IPS-18c (cell line): ENCODE data around the gene ANXA6.

Experiments used
- H3K4me3 ChIP-seq: 2 replicates; pipeline ENCODE4 v1.7.0; 2013; ENCODE audit warnings: low read depth, mild to moderate bottlenecking, low read length, moderate library complexity; ENCODE audit not compliant: insufficient read depth
- H3K9me3 ChIP-seq: one replicate; pipeline ENCODE4 v1.6.1; 2013; ENCODE audit warnings: mild to moderate bottlenecking, low read length, moderate library complexity; ENCODE audit not compliant: control insufficient read depth, insufficient read depth

ANXA6 gene

DNA sequence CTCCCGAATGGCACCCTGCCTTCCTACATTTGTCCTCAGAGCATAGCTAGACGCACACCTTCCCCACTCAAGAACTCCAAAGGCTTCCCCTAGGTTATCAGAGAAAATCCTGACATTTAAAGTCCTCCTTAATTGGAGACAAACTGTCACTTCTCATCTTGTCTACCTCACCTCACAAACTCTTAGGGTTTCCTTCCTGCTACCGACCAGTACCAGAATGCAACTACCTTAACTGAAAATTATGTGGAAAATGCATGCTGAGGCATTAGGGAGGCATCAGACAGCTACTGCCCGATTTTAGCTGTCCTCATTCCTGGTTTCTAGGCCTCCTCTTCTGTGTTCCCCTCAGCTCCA, 58.8 kb downstream of the ANXA6 start:
- Histone ChIP-seq H3K9me3 (no peaks in the 10 kb centered on the region), H3K4me3 (no peak overlapping the region)

DNA sequence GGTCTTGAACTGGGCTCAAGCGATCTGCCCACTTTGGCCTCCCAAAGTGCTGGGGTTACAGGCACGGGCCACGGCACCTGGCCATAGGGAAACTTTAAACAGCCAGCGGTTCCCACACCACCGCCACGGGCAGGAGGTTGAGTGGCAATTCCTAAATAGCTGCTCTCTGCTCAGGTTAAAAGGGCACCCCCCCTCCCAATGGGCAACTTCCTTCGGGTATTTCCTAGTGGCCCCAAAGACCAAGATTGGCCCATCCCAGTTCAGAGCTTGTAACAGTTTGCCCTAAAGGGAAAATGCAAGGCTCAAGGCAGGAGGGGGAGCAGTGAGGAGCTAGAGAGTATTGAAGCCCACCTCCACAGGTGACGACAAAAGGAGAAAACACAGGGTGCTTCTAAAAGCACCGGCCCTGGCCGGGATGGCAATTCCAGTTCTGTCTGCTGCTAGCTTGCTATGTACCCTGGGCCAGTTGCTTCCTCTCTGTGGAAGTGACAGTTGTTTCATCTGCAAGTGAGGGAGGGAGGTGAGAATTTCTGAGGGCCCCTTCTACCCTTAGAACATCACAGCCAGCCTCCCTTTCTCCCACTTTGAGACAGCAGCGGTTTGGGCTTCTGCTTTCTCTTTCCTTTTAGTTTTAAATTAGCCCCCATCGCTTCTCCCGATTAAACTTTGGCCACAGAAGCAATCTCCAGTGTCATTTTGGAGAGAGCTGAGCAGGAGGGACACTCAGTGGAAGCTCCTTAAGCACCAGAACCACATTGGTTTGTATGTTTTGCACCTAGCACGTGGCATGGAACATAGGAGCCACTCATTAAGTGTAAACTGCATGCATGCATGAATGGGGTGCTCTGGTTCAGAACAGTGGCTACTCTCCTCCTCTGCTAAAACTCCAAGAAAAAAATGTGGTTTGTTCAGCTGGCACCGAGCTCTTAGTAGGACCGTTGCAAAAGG, 59.5 kb downstream of the ANXA6 start:
- Histone ChIP-seq H3K9me3 (no peaks in the 10 kb centered on the region), H3K4me3 (no peak overlapping the region)

DNA sequence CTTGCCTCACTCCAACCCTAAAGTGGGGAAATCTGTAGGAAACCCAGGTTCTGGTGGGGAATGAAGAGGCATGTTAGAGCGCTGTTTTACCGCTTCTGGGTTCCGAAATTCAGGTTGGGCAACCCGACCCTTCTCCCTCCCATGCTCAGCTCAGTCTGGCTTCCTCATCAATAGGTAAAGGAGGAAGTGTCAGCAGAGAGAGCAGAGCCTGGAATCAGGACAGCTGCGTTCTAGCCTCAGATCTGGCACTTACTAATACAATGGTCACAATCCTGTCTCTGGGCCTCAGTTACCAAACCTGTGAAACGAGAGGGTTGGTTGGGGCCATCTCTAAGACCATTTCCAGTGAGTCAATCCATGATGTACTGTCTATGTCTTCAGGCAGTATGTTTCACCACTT, 60.5 kb downstream of the ANXA6 start:
- Histone ChIP-seq H3K4me3 (no peak overlapping the region), H3K9me3 (no peaks in the 10 kb centered on the region)

DNA sequence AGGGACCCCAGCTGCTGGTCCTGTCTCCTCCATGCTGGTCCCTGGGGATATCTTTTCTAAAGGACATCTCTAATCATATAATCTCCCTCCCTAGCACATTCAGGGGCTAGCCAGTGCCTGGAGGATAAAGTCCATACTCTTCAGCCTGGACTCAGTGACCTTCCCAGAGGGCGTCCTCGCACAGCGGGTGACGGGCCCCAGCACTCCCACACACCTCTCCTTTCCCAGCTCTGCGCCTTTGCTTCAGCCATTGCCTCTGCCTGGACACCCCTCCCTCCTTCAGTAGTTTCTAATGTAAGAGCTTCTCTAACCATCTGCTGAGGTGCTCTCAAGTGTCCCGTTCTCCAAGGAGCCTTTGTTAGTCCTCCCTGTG, 61.6 kb downstream of the ANXA6 start:
- no peak overlapping the region for H3K4me3 ChIP-seq
- H3K9me3 ChIP-seq, result no peaks in the 10 kb centered on the region

DNA sequence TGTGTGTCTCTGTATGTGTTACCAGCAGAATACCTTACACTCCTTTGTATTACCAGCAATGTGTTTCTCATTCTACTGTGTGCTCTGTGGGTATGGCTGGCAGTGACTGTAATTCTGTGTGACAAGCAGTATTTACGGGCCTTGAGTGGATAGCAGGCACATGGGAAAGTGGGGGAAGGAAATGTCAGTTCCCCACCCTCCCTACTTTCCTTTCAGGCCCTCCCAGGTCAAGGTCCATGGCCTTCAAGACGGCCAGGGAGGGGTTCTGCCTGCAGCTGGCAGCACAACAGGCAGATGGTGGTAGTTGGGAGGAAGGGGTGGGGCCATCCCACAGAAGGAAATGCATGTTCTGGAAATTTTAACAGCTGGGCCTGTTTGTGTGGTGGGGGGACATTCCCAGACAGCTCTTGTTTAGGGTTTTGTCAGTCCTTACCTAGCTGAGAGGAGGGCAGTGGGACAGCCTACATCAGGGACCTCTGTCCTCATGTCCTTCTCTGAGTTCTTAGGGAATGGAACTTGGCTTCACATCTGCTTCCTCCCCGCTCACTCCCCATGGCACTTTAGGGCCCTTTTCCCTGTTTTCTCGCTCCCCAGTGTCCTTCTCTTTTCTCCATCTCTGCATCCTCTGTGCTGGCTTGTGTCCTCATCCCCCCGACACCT, 62.1 kb downstream of the ANXA6 start:
- Histone ChIP-seq H3K9me3 (no peaks in the 10 kb centered on the region), H3K4me3 (no peak overlapping the region)

DNA sequence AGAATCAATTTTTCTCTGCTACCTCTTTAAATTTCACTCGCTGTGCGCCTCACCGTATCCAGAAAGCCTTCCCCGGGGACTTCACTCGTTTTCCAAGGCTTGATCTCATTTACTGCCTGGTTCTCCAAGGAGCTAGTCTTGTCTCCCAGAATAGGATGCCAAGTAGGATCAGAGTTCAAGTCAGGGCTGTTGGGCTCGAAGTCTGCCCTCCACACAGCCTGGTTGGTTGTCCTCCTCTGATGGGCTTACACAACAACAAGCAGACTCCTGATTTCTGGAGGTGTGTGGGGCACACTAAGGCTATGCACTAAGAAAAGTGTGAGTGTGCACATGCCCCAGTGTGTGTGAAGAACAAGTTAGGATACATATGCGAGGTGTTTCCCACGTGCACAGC, 62.7 kb downstream of the ANXA6 start:
- H3K4me3 ChIP-seq, result no peak overlapping the region
- H3K9me3 ChIP-seq, result no peaks in the 10 kb centered on the region

DNA sequence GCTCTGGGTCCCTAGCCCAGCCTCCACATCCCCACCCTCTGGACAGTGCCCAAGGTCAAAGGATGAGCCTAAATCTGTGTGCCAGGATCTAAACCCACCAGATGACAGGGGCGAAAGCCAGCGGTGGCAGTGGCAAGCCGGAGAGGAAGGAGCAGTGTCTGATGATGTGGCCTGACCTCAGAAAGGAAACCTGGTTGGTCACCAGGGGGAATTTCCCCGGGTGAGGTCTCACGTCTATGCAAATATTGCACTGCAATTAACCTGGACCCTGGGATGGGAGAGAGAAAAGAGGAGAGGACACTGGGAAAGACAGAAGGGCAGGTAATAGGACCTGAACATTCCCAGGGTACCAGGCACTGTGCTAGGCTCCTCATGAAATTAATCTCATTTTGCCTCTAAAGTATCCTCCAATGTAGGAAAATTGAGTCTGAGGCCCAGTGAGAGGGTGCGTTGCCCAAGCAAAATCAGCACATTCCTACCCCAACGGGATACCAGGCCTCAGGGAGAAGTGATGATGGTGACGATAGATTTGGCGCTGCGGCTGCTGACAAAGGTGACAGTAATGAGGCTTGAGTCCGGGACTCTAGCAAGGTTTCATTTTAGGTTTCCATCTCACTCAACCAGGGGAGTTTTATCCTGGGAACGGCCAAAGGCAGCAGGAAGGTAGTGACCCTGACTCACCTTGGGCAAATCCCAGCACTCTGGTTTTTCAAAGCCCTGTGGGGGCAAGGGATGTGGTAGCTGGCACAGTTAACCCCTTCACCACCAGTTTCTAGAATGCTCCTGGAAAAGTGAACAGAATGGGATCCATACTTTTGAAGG, 63.3 kb downstream of the ANXA6 start:
- no peak overlapping the region for H3K4me3 ChIP-seq
- no peaks in the 10 kb centered on the region for H3K9me3 ChIP-seq

DNA sequence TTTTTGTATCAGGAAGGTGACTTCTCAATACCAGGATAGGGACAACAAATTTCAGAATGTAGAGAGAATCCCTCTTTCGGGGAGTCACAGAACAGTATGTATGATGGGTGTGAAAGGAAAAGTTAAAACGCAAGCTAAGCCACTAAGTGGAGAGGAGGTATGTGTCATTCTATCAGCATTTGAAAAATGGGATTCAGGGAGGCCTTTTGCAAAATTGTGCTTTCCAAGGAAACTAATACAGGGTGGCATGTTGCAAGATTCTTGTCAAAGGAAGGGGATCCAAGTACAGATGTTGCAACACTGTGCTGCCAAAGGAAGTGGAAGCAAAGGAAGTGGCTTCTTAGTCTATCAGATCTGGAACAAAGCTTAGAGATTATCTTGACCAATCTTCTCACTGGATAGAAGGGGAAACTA, 64.1 kb downstream of the ANXA6 start:
- no peak overlapping the region for H3K4me3 ChIP-seq
- H3K9me3 ChIP-seq, result no peaks in the 10 kb centered on the region

DNA sequence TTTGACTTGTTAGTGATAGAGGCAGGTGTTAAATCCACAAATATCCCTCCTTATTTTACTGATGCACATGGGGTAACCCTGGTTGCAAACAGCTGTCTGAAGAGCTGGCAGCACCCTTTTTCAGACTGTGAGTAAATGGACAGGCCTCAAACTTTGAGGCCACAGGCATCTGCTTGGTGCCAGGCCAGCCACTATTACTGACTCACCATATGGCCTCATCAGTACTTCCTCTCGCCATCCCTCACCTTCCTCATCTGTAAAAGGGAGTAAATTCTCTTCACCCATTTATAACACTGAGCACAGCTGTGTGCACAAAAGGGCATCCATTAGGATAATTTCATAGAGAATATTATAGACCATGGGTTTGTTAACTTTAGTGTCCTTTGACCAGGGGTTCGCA, 64.8 kb downstream of the ANXA6 start:
- H3K4me3 ChIP-seq, result no peak overlapping the region
- no peaks in the 10 kb centered on the region for H3K9me3 ChIP-seq

DNA sequence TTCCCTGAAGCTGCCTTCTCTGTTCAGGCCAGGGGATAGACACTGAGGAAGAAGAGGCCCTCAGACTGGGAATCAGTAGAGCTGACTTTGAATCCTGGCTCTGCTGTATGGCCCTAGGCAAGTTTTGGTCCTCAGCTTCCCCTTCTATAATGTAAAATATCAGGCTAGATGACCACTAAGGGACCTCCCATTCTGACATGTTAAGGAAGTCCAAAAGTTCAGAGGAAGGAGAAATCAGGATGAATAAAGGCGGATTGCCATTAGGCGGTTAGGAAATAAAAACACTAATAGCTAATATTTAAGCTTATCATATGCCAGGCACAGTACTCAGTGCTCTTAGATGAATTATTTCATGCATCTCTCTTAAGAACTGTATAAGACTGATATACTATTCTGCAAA, 67.9 kb downstream of the ANXA6 start:
- H3K4me3 ChIP-seq, result no peak overlapping the region
- no peaks in the 10 kb centered on the region for H3K9me3 ChIP-seq

DNA sequence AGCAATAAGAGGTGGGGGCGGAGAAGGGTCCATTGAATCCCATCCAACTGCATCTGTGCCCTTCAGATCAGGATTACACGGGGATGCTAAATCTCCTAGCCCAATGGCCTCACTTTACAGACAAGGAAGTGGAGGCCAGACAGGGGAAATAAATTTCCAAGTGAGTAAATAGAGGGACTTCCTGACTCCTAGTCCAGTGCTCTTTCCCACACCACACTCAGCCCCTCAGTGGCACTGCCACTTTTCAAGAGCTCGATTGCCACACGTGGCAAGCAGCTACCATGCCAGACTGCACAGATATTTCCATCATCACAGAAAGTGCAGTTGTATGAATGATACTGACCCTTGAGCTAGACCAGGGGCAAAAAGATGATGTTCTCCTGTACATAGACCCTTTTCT, 68.6 kb downstream of the ANXA6 start:
- H3K4me3 ChIP-seq, result no peak overlapping the region
- no peaks in the 10 kb centered on the region for H3K9me3 ChIP-seq

DNA sequence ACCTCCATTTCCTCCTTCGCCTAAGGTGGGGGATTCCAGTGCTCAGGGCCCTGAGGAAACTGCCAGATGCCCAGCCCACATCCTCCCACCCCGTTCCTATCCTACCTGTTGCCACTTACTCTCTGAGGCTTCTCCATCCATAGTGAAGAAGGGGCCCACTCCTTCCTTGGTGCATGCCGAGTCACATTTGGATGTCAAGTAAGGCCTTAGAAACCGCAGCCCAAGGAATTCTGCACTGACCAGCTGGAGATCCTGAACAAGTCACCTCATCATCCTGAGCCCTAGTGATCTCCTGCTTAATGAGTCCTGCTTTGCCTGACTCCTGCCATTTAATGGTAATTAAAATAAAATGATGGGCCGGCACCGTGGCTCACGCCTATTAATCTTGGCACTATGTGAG, 70.1 kb downstream of the ANXA6 start:
- no peak overlapping the region for H3K4me3 ChIP-seq
- no peaks in the 10 kb centered on the region for H3K9me3 ChIP-seq

DNA sequence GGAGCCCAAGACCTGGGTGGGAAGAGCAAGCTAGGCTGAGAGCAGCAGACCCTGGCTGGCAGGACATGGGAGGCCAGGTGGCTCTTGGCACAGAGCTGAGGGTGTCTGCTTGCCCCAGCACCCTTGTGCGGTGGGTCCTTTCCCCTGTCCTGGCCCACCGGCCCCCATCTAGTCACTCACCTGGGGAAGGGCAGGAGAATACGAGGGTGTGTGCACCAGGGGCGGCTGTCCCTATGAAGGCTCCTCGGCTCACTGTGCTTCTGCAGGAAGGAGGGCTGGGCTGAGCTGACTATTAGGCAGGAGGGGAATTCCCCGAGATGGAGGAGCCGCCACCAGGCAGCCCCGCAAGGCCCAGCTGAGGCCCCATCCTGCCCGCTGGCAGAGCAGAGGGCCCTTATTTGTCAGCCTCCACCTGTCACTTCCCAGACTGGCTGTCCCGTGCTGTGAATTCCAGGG, 70.6 kb downstream of the ANXA6 start:
- H3K9me3 ChIP-seq, result no peaks in the 10 kb centered on the region
- H3K4me3 ChIP-seq, result no peak overlapping the region

DNA sequence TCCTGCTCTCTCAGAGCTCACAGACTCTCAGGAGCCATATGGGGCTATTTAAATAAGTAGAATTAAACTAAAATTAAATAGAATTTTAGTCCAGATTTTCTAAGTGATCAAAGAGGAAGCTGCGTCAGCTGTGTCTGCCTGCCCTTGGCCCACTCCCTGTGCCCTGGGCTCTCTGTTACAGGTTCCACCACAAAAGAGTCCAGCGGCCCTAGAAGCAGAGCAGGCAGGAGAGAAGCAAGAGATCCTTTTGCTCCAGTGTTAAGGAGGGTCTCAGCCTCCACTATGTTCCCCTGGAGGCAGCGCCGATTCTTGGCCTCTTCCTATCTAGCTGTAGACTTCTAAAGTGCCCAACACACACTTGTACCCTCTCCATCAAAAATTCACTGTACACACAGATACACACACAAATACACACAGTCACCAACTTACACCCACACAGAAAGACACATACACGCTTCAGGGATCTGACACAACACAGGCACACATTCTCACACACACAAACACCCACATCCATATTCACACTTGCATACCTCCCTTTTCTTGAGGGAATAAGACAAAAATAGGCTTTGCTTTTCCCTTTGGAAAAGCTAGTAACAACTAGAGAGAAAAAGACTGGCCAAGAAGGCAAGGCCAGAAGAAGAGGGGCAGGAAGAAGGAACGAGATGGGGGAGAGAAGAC, 71.2 kb downstream of the ANXA6 start:
- H3K4me3 ChIP-seq, result no peak overlapping the region
- H3K9me3 ChIP-seq, result no peaks in the 10 kb centered on the region

DNA sequence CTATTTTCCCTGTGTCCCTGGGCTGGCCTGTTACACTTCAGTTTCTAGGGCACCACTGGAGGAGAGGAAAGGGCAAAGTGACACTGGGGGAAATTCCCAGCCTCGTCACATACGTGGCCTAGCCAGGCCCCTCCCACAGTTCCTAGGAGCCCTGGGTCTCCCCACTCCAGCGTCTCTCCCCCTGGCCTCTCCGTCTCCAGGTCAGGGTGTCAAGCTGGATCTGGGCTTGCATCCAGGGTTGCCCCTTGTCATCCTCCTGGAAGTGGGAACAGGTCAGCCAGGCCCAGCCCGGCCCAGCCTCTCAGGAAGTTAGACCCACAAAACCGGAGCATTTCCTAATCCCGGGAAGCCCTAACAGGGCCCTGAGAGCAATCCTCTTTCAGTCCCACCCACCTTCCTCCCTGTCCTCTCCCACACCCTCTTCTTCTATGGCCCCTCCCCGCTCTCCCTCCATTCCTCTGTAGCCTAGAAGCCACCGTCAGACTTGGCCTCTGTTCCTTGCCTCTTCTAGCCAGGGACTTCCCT, 72.0 kb downstream of the ANXA6 start:
- Histone ChIP-seq H3K4me3 (no peak overlapping the region), H3K9me3 (no peaks in the 10 kb centered on the region)

DNA sequence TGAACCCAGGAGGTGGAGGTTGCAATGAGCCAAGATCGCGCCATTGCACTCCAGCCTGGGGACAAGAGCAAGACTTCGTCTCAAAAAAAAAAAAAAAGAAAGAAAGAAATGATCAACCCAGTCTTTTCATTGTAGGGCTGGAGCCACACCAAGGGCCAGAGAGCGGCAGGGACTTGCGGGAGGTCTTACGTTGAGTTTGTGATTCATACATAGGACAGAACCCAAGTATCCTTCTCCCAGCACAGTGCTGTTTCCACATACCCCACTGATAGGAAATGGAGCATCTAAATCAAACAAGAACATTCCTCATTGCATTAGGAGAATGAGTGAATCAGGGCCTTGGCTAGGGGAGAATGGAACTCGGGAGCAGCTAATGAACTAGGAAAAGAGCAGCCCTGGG, 73.2 kb downstream of the ANXA6 start:
- Histone ChIP-seq H3K9me3 (no peaks in the 10 kb centered on the region), H3K4me3 (no peak overlapping the region)

DNA sequence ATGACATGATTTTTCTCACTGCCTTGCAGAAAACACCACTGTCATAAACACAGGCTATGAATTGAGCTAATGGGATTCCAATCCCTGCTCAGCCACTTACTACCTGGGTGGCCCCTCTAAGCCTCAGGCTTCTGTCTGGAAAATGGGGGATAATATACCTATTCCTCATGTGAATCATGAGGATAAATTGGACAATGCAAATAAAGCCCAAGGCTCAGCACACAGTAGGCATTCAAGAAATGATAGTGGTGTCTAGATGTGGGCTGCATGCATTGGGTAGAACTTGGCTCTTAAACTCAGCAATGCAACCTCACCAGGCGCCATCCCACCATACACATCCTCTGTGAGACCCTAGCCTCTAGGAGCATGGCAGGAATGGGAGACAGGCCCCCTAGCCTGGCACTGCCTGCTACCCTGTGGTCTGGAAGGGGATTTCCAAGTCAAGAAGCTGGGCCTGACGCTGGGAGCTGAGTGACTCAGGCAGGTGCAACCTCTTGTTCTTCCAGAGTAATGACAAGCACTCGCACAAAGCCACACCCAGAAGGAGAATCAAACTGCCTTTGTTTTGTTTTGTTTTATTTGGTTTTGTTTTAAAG, 74.4 kb downstream of the ANXA6 start:
- no peaks in the 10 kb centered on the region for H3K9me3 ChIP-seq
- no peak overlapping the region for H3K4me3 ChIP-seq
